K562 (cell line): ENCODE measurements around the gene TAF1B. TPM values are rescaled to one million over a fixed set of nuclear protein-coding genes. Genes with fewer than 3 reads are reported as not detected.

ENCODE experiments used
- HCFC1 ChIP-seq: IDR thresholded peaks from 2 replicates; pipeline ENCODE4 v1.6.1; 2012; ENCODE audit warnings: low read depth, low read length, improper control_type of control experiment
- HDAC8 ChIP-seq: fragments of 450-650 bp; IDR thresholded peaks from 2 replicates; pipeline ENCODE4 v1.6.1; 2016; ENCODE audit warnings: mild to moderate bottlenecking, missing genetic modification characterization, moderate library complexity, missing compliant biosample characterization
- KLF13 ChIP-seq: fragments of 450-650 bp; IDR thresholded peaks from 2 replicates; pipeline ENCODE4 v1.6.1; 2016; ENCODE audit warnings: missing genetic modification characterization, low read depth, mild to moderate bottlenecking, missing compliant biosample characterization, moderate library complexity, borderline replicate concordance
- OTX1 ChIP-seq: fragments of 450-650 bp; formaldehyde crosslinking; IDR thresholded peaks from 2 replicates; pipeline ENCODE4 v1.4.0; 2022; ENCODE audit warnings: mild to moderate bottlenecking
- PRDM10 ChIP-seq: fragments of 450-650 bp; IDR thresholded peaks from 2 replicates; pipeline ENCODE4 v1.6.1; 2018; ENCODE audit not compliant: partially characterized antibody
- PRMT5 ChIP-seq: sonication (generic); formaldehyde crosslinking; IDR thresholded peaks from 2 replicates; pipeline ENCODE4 v1.5.0; 2020; ENCODE audit warnings: missing genetic modification reagents
- TCF7L2 ChIP-seq: fragments of 150-350 bp; IDR thresholded peaks from 2 replicates; pipeline ENCODE4 v1.6.1; 2016; ENCODE audit warnings: low read depth, mild to moderate bottlenecking, low read length, moderate library complexity
- ZBTB26 ChIP-seq: fragments of 450-650 bp; formaldehyde crosslinking; IDR thresholded peaks from 2 replicates; pipeline ENCODE4 v1.4.0; 2022; ENCODE audit warnings: missing genetic modification characterization
- ZNF518B ChIP-seq: fragments of 250-450 bp; sonication (Bioruptor Pico); IDR thresholded peaks from 2 replicates; pipeline ENCODE4 v1.5.0; 2021; ENCODE audit warnings: mild to moderate bottlenecking, moderate library complexity
- polyA plus RNA-seq, 8 experiments: library from polyadenylated mRNA; depleted of rRNA in 4 of 8; stranded (reverse) in 5 of 8; unstranded in 3 of 8; fragments of >200 nt; fragmentation: Nextera tagmentation in 2 of 8; fragmentation: Illumina TruSeq in 1 of 8; extraction: Ambion mirVana in 2 of 8; extraction: Trizol in 1 of 8; gene quantifications; 2 replicates each; pipeline versions ENCODE4 v1.2.1 to v1.2.3, GENCODE V29; 2011 to 2014; ENCODE audit warnings: inconsistent platforms in 1 of 8, missing spikeins in 1 of 8
- total RNA-seq, 7 experiments: library from RNA; depleted of rRNA in 6 of 7; stranded (reverse); fragments of >200 nt in 6 of 7; fragmentation: Illumina TruSeq in 2 of 7; extraction: Trizol in 2 of 7; gene quantifications; 2 replicates each; pipeline versions ENCODE4 v1.2.1 to v1.2.3, GENCODE V29; 2011 to 2021; ENCODE audit warnings: low replicate concordance in 1 of 7
- TF ChIP-seq, protein P1 (sequence below), 2 experiments: fragments of 450-650 bp; IDR thresholded peaks; 2 replicates each; pipeline ENCODE4 v1.6.1; 2018; ENCODE audit warnings: mild to moderate bottlenecking in 2 of 2, low read depth in 1 of 2; ENCODE audit not compliant: partially characterized antibody in 2 of 2
- TF ChIP-seq, protein P2 (sequence below): fragments of 250-450 bp; sonication (Bioruptor Pico); IDR thresholded peaks from 2 replicates; pipeline ENCODE4 v1.4.0; 2020; ENCODE audit warnings: borderline replicate concordance

The TAF1B gene
- total and polyA plus RNA-seq, 9 of the 15 experiments (the other 6 are each of a cell fraction or from before 2014, with no cell fraction given): 8.8 to 25.1 (median 17.3) TPM

DNA sequence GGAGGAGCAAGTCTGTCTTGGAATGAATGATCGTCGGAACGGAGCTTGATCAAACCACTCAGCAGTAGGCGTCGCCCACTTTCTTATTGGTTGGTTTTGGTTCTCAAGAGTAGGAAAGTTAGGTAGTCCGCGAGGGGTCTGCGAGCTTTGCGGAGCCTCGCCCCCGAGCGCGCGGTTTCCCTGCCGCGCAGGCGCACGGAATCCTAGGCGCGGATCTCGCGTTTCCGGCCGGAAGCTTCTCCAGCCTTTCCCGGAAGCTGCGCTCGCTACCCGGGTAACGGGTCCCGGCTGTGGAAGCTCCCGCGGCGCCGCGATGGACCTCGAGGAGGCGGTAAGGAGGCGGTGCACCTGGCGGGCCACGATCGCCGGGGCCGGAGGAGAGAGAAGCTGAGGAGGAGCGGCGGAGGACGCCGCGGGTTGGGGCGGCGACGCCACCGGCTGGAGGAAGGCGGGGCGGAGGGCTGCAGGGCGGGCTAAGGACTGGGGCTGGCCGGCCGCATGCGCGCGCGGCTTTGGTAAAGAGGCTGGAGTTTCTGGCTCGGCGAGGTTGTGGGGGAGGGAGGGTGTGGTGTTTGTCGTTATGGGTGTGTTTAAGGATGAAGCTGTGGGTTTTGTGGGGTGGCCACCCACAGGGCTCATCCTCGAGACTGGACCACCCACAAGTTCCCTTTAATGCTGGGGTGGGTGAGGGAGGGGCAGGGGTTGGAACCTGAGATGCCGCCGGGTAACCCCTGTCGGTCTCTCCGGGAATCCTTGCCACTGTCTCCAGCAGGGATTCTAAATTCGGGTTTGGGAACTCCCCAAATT is at the start of gene TAF1B (continued):
- TF ChIP-seq ZBTB26 (CRISPR knock-in tag): no peak
- TF ChIP-seq KLF13 (tag): no peak
- TF ChIP-seq, protein P1, sequence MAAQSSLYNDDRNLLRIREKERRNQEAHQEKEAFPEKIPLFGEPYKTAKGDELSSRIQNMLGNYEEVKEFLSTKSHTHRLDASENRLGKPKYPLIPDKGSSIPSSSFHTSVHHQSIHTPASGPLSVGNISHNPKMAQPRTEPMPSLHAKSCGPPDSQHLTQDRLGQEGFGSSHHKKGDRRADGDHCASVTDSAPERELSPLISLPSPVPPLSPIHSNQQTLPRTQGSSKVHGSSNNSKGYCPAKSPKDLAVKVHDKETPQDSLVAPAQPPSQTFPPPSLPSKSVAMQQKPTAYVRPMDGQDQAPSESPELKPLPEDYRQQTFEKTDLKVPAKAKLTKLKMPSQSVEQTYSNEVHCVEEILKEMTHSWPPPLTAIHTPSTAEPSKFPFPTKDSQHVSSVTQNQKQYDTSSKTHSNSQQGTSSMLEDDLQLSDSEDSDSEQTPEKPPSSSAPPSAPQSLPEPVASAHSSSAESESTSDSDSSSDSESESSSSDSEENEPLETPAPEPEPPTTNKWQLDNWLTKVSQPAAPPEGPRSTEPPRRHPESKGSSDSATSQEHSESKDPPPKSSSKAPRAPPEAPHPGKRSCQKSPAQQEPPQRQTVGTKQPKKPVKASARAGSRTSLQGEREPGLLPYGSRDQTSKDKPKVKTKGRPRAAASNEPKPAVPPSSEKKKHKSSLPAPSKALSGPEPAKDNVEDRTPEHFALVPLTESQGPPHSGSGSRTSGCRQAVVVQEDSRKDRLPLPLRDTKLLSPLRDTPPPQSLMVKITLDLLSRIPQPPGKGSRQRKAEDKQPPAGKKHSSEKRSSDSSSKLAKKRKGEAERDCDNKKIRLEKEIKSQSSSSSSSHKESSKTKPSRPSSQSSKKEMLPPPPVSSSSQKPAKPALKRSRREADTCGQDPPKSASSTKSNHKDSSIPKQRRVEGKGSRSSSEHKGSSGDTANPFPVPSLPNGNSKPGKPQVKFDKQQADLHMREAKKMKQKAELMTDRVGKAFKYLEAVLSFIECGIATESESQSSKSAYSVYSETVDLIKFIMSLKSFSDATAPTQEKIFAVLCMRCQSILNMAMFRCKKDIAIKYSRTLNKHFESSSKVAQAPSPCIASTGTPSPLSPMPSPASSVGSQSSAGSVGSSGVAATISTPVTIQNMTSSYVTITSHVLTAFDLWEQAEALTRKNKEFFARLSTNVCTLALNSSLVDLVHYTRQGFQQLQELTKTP (IDR thresholded peaks at IDR 0.05; ENCODE audit: low read depth in 1 of 2, partially characterized antibody in 2 of 2): no peak
- no peak for TF ChIP-seq PRMT5 (CRISPR knock-in tag)
- TF ChIP-seq, protein P2, sequence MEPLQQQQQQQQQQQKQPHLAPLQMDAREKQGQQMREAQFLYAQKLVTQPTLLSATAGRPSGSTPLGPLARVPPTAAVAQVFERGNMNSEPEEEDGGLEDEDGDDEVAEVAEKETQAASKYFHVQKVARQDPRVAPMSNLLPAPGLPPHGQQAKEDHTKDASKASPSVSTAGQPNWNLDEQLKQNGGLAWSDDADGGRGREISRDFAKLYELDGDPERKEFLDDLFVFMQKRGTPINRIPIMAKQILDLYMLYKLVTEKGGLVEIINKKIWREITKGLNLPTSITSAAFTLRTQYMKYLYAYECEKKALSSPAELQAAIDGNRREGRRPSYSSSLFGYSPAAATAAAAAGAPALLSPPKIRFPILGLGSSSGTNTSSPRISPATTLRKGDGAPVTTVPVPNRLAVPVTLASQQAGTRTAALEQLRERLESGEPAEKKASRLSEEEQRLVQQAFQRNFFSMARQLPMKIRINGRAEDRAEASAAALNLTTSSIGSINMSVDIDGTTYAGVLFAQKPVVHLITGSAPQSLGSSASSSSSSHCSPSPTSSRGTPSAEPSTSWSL: no peak
- TF ChIP-seq HCFC1: peak; percentile 60
- TF ChIP-seq TCF7L2: no peak
- TF ChIP-seq ZNF518B: no peak
- no peak for TF ChIP-seq OTX1 (CRISPR knock-in tag)
- no peak for TF ChIP-seq HDAC8 (tag)
- peak; percentile 82 for TF ChIP-seq PRDM10
